AG20443 (cell line): ENCODE data around the gene SPTSSB.

Experiments used
- DNase-seq: peaks from one replicate; pipeline ENCODE4 v3.0.0; 2012; ENCODE audit warnings: low spot score, mixed read lengths

Gene SPTSSB

DNA sequence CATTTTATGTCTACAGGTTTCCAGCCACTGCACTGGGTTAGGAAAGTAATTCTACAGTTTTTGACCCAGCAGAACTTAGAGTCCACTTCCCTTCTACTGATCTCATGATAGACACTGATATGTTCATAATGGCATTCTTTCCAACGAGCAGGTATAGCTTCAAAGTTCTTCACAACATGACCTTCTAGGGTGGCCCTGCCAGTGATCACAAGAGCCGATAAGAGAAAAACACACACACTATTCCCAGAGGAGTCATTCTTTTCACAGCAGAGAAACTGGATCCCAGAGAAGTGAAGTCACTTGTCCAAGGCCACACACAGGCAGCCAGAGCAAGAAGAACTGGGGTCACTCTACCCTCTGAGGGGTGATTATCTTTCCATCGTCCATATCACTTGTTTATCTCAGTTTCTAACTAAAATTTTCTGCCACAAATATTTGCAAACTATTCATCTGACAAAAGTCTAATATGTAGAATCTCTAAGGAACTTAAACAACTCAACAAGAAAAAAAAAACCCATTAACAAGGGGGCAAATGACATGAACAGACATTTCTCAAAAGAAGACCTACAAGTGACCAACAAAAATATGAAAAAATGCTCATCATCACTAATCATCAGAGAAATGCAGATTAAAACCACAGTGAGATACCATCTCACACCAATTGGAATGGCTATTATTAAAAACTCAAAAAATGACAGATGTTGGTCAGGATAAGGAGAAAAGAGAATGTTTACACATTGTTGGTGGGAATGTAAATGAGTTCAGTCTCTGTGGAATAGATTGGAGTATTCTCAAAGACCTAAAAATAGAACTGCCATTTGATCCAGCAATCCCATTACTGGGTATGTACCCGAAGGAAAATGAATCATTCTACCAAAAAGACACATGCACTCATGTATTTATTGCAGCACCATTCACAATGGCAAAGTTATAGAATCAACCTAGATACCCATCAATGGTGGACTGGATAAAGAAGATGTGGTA is 31.5 kb downstream of the SPTSSB start:
- DNase-seq, result no peak

DNA sequence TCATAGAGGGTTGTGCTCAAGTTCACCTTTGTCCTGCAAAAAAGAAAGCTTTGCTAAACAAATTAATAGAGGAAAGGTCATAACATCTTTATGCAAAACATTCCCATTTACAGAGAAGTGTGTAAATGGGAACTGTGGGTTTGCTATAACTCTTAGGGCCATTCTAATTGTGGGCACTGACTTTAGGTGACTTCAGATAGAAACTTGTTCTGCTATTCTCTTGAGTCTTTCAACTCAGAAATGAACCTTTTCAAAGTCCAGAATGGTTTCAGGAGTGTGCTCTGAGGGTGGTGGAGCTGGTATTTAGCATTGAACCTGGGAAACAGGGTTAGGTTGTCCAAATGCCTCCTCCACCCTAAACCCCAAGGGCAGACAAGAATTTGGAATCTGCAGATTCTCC is 34.0 kb downstream of the SPTSSB start:
- no peak for DNase-seq

DNA sequence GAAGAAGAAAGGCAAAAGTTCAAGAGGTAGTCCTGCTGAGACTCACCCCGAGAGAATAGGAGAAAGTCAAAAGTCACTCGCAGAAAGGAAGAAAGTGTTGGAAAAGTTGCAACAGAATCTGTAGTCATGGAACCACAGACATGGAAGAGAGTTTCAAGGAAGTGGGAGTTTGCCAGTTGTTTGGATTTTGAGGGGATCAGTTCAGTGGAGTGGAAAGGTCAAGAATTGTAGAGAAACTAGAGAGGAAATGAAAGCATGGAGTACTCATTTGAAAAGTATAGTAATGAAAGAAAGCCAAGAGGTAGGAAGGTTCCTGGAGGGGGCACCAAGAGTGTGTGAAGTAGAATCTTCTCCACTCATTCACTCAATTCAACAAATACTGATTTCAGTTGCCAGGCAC is 34.7 kb downstream of the SPTSSB start:
- DNase-seq, result no peak

GRCh38 chr3:161333696-161334095 is 37.6 kb downstream of the SPTSSB start:
- DNase-seq, result no peak

- no peak for DNase-seq
These were observed 38.5 kb downstream of the SPTSSB start for GRCh38 chr3:161332792-161333191.

DNA sequence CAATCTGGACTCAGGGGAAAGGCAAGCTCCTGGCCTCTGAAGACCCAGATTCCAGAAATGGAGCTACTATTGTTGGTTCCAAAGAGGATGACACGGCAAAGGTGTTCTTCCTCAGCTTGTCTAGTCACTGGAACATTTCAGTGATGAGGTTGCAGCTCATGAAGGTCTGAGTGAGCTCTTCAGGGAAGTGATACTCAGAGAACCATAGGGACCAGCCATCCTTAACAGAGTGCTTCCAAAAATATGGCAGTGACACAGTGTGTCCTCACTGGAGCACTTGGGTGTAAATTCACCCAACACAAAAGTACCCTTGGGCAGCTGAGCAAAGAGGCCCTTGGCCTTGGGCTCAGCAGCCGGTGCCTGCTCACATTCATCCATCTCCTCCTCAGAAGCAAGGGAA is 46.3 kb downstream of the SPTSSB start:
- DNase-seq, result no peak

GRCh38 chr3:161323926-161324621 is 47.2 kb downstream of the SPTSSB start:
- no peak for DNase-seq

DNA sequence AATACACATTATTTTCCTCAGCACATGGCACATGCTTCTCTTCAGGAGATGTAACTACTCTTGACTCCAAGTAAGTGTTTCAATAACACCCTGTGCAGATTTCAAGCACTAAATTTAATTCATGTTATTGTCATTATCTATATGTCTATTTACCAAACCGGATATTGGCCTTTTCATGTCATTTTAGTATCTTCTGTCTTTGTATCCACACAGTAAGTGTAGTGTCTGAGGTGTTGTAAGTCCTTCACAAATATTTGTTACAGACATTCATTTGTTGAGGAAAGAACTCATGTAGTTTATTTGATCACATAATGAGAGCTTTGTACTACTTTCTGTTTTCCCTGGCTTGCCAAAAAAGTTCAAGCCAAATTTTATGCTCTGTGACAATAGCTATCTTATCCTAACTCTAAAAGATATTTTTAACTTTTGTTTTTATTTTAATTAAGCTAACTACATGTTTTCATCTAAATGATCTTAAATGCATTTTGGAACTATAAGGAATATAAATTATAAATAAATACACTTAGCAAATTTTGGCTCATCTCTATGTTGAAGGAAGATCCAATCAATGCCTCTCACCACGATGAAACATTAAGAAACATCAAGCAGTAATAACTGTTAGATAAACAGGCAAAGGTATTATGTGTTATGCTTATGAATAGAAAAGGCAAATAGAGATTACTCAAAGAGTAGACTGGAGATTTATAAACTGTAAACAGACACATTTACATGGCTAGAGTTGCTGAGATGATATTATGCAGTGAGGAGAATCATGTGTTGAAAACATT is 48.3 kb downstream of the SPTSSB start:
- DNase-seq, result no peak

DNA sequence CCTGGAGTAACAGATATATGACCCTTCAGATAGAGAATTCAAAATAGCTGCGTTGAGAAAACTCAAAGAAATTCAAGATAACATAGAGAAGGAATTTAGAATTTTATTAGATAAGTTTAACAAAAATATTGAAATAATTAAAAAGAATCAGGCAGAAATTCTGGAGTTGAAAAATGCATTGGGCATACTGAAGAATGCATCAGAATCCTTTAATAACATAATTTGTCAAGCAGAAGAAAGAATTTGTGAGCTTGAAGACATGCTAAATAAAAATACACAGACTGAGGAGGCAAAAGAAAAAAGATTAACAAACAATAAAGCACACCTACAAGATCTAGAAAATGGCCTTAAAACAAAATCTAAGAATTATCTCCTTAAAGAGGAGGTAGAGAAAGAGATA is 50.5 kb downstream of the SPTSSB start:
- no peak for DNase-seq

DNA sequence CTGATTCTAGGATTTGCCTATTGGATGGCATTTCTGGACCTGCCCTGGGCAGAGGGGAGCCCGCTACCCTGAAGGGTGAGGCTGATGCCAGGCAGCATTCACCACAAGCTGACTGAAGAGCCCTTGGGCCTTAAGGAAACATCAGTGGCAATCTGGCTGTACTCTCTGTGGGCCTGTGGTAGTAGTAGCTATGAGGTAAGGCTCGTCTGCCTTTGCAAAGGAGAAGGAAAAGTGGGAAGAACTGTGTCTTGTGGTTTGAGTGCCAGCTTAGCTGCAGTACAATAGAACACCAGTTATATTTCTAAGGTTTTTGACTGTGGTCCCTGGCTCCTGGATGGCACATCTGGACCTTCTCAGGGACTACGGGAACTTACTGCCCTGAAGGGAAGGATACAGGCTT is 51.5 kb downstream of the SPTSSB start:
- no peak for DNase-seq

GRCh38 chr3:161317077-161317476 is 54.2 kb downstream of the SPTSSB start:
- DNase-seq, result no peak

GRCh38 chr3:161316006-161316689 is 55.2 kb downstream of the SPTSSB start:
- DNase-seq, result no peak

DNA sequence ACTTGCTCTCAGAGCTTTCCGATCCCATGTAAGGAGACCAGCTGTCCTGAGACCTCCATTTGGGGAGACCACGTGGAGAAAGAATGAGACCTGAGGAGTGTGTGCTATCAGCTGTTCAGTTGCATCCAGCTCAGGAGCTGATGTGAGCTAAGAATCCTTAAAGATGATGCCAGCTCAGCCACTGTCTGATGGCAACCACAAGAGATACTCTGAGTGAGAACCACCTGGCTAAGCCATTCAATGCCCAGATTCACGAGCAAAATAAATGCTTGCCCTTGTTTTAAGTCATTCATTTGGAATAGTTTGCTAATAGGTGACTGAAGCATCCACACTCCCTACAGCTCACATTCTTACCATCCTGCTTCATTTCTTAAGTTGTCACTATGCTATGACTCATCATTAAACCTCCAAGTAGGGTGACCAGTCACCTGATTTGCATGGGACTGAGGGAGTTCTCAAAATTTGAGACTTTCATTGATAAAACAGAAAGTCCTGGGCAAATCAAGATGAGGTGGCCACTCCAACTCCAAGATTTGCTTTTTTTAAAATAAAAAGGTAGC is 56.4 kb downstream of the SPTSSB start:
- DNase-seq, result no peak

DNA sequence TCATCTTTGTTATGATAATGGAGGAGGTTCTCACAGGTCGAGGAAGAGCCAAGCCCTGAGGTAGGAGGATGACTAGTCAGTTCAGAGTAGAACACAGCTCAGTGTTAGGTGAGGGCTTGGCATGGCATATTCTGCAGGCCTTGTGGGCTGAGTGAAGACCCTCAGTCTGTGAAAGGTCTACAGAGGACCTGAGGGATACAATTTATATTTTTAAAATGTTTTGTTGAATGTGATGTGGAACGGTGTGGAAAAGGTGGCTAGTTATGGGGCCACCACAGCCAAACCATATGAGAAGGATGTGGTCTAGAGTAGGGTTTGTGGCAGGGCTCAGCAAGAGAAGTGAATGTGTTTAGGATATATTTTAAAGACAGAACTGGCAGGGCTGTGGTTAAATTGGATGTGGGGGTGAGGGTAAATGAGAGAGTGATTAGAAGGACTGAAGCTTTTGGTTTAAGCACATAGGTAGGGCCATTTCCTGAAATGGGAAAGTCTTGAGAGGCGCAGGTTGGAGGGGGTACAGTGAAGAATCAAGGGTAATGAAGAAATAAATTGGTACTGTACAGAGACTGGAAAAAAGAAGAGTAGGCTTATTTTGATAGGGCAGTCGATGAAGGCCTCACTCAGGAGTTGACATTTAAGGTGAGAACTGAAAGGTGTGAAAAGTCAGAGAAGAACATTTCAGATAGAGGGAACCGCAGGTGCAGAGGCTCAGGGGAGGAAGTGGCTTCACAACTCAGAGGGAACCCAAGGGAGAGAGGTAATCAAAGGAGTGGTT is 60.5 kb downstream of the SPTSSB start:
- no peak for DNase-seq

DNA sequence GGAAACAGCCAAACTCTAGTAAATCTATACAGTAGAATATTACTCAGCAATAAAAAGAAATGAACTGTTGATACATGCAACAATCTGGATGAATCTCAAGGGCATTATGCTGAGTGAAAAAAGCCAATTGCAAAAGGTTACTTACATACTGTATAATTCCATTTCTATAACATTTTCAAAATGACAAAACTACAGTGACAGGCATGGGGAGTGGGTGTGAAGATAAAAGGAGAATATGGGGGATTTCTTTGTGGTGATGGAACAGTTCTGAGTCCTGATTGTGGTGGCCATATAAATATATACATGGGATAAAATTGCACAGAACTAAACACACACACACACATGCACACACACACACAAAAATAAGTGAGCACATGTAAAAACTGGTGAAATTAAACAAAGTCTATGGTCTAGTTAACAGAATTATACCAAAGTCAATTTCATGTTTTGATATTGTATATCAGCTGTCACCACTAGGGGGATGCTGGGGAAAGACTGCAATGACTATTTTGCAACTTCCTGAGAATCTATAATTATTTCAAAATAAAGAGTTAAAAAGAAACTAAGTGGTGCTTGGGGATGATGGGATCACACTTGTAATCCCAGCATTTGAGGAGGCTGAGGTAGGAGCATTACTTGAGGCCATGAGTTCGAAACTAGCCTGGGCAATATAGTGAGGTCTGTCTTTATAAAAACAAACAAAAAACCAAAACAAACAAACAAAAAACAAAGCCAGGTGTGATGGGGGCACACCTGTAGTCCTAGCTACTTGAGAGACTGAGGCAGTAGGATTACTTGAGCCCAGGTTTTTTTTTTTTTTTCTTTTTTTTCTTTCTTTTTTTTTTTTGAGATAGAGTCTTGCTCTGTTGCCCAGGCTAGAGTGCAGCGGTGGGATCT is 66.0 kb downstream of the SPTSSB start:
- peak; percentile 45 for DNase-seq

GRCh38 chr3:161296814-161297213 is 74.5 kb downstream of the SPTSSB start:
- DNase-seq, result no peak

- DNase-seq, result no peak
These were observed 76.0 kb downstream of the SPTSSB start for GRCh38 chr3:161295325-161295724.
